HG02973 (cell line): ENCODE measurements around the gene U2AF2.

Experiments used
- ATAC-seq: cut with Tn5 transposase; IDR thresholded peaks from one replicate; pipeline ENCODE4 v1.9.1; 2021; ENCODE audit warnings: moderate library complexity; ENCODE audit not compliant: unreplicated experiment

The U2AF2 gene

GRCh38 chr19:55621205-55621672, 33.6 kb upstream of the U2AF2 start:
- no peak for ATAC-seq

DNA sequence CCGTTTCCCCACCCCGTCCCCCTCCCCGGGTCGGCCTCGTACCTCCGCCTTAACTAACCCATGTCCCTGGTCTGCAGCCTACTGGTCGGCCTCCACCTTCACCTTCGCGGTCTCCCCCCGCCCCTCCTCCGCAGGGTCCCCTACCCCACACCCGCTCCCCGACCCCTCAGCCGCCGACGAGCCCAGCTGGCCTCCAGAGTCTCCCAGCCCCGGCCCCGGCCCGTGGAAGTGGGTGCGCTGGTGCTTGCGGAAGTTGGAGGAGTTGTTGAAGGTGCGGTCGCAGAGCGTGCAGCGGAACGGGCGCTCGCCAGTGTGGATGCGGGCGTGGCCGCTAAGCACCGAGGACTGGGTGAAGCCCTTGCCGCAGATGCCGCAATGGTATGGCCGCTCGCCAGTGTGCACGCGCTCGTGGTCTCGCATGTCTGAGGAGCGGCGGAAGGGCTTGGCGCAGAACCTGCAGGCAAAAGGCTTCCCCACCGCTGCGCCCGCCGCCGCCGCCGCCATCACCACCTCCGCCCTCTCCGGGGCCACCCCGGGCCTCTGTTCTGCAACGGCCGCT, 33.1 kb upstream of the U2AF2 start:
- ATAC-seq, result no peak

DNA sequence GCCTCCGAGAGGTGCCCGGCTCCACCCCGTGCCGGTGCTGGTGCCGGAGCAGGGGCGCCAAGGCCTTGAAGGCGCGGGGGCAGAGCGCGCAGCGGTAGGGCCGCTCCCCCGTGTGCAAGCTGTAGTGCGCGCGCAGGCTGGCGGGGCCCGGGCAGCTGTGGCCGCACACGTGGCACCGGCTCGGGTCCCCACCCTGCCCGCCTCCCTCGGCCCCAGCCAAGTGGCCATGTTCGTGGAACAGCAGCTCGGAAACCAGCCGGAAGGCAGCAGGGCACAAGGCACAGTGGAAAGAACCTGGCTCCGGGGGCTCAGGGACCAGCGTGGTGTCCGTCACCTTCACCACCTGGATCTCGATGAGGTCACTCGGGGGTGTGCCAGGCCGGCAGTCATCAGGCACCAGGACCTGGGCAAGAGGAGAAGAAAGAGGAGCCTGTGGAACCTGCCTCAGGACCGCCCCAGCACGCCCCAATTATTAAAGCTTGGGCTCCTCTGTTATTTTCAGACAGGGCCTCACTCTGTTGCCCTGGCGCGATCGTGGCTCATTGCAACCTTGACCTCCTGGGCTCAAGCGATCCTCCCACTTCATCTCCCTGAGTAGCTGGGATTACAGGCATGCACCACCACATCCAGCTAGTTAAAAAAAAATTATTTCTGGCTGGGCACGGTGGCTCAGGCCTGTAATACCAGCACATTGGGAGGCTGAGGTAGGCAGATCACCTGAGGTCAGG, 32.4 kb upstream of the U2AF2 start:
- ATAC-seq, result no peak

GRCh38 chr19:55623130-55623529, 31.7 kb upstream of the U2AF2 start:
- ATAC-seq, result no peak

- ATAC-seq, result no peak
These were observed 31.3 kb upstream of the U2AF2 start for GRCh38 chr19:55623561-55623960.

DNA sequence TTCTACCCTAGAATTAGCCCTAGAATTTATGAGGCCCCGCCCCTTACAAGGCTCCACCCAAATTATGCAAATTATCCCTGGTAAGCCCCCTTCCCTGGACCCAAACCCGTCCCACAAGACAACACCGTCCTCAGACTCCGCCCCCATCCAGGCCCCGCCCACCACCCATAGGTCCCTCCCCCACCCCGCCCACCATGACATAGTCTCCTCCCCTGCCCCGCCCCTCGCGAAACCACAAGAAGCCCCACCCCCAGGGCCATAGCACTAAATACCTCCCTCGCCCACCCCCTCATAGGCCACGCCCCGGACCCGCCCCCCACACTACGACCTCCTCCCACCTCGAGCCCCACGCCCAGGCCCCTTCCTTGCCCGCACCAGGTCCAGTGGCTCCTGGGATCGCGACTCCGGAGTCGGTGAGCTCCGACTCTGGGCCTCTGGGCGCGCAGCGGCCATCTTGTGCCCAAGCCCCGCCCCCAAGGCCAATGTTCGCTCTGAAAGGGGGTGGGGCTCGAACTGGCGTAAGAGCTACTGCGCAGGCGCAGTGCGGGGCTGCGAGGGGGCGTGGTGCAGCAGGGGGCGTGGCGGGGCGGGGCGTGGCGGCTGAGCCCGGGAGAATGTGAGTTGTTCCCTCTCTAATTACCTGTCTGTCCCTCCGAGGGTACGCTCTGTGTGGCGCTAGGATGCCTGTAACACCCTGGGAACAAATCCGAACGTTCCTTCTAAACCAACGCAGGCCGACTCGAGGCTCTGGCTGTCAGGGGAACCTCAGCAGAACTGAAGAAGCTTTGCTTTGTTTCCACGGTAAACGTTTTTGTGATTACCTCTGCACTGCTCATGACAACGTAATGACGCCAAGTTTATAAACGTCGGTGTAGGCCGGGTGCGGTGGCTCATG, 30.5 kb upstream of the U2AF2 start, which contains the start of gene ZNF784:
Gene ZNF784, minus strand, starts transcription at position 458 of the 895 bp plus-strand sequence. Its CDS starts 5 bp downstream, at position 453.
- ATAC-seq, result no peak

GRCh38 chr19:55625004-55625326, 29.9 kb upstream of the U2AF2 start:
- no peak for ATAC-seq

GRCh38 chr19:55626350-55626749, 28.5 kb upstream of the U2AF2 start:
- ATAC-seq, result no peak

DNA sequence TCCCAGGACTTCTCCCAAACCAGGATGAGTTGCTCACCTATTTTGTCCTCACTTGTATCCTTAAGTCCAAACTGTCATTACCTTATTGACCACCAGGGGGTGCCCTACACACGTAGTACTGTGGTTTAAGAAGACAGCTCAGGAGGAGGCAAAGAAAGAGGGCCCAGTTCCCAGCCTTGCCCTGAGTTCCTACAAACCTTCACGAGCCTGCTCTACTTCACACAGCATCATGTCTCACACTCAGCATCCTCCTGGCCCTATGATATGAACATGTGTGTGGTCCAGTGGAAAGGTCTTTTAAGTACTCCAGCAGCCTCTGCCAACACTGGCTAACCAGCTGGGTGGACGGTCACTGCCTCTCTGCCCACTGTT, 22.4 kb upstream of the U2AF2 start:
- no peak for ATAC-seq

- ATAC-seq, result no peak
These were observed 21.0 kb upstream of the U2AF2 start for GRCh38 chr19:55633861-55634260.

DNA sequence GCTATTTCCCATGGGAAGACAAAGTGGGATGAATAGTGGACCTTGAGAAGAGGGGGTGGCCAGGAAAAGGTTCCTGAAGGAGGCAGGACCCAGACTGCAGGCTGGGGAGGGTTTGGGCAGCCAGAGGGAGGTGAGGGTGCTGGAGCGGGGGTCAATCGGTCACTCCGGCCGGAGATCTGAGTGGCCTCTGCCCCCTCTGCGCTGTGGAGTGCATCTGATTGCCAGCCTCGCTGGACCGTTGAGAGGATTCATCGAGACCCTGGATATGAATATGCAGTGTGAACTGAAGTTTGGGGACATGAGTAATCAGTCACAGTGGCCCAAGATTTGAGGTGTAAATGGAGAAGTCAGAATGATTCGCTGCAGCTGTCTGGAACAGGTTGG, 19.5 kb upstream of the U2AF2 start:
- no peak for ATAC-seq

GRCh38 chr19:55635856-55636440, 18.9 kb upstream of the U2AF2 start:
- no peak for ATAC-seq

GRCh38 chr19:55636723-55637122, 18.1 kb upstream of the U2AF2 start:
- ATAC-seq, result no peak

DNA sequence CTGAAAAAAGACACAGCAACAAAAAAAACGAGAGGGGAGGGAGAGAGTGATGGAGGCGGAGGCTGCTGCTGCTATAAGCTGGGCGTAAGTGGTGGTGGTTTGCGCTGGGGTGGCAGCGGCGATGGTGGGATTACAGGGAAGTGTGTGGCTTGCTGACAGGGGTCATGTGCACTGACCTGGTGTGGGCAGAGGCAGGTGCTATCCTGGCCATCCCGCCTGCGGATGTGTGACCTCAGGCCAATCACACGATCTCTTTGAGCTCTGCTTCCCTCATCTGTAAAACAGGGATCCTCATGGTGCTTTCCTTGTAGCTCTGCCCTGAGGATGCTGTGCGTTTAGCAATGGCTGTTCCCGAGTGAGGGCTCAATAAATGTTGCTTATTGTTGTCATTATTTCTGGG, 17.3 kb upstream of the U2AF2 start:
- no peak for ATAC-seq

GRCh38 chr19:55638864-55639359, 15.9 kb upstream of the U2AF2 start:
- no peak for ATAC-seq

DNA sequence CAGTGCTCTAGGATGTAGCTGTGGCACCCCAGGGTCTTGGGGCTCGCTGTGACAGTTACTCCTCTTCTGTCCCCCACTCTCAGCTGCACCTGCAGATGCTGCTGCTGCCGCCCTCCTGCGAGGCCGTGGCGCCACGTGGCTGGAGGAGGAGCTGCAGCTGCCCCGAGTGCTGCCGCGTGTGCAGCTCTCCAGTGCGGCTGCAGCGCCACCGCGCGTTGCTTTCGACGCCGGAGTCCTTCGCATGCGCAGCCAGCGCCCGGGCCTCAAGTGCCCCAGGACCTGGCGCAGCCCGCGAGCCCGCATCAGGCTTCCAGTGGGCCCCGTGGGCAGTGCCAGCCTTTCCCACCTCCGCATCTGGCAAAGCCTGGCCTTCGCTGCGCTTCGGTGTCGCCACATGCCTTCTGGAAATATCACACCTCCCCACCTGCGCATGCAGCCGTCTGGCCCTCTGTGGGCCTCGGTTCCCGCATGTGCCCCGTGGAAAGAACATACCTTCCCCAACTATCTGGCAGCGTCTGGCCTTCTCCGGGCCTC, 14.7 kb upstream of the U2AF2 start:
- no peak for ATAC-seq

- no peak for ATAC-seq
These were observed 14.0 kb upstream of the U2AF2 start, which contains the start of gene ZNF580 for GRCh38 chr19:55640577-55641425. ZNF580 (plus strand) TSS chr19:55641002; CDS start chr19:55642509, 1,507 bp downstream.

GRCh38 chr19:55641426-55642152, 13.2 kb upstream of the U2AF2 start:
- ATAC-seq, result no peak
